Measurements from ENCODE around the gene CLTB.

CLTB gene

DNA sequence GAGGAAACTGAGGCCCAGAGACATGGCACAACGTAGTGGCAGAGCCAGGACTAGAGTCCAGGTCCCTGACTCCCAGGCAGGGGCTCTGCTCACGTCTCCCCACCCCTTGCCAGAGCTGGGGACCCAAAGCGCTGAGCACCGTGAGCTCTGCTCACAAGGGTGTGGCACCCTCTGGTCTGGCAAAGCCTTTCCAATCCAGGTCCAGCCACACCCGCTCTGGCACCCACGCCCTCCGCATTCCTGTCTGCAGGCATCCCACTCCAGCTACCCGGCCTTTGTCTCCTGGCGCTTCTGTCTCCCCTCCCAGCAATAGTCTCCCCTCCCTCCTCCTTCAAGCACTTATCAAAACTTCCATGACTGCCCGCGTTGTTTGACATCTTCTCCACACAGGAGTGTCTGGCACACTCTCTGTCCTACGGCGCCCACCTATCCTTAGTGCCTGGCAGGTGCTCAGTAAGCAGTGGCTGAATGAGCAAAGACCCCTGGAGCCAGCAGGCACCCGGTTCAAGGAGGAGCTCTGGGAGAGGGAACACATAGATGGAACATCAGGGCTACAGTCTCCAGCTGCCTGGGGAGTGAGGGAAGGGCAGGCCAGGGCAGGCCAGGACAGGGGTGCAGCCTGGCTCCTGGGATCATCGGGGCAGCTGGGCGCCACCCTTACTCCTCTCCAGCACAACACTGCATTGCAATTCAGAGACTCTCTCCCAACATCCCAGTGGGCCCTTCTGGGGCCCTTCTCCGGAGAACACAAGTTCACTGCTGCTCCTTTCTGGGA, 15.8 kb downstream of the CLTB start:
- no peak for TF ChIP-seq TCF12 (IDR thresholded peaks at IDR 0.05; ENCODE audit: low read depth)
- no peak for TF ChIP-seq YY1 (IDR thresholded peaks at IDR 0.05; ENCODE audit: low read depth)
- TF ChIP-seq, protein P1, sequence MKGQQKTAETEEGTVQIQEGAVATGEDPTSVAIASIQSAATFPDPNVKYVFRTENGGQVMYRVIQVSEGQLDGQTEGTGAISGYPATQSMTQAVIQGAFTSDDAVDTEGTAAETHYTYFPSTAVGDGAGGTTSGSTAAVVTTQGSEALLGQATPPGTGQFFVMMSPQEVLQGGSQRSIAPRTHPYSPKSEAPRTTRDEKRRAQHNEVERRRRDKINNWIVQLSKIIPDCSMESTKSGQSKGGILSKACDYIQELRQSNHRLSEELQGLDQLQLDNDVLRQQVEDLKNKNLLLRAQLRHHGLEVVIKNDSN (IDR thresholded peaks at IDR 0.05), result no peak
- TF ChIP-seq TEAD4 (IDR thresholded peaks at IDR 0.05), result peak; percentile 40
- TF ChIP-seq RAD21 (IDR thresholded peaks at IDR 0.05; ENCODE audit: low read depth), result no peak

- TF ChIP-seq EGR1 (IDR thresholded peaks at IDR 0.05) (no peak), CEBPB (IDR thresholded peaks at IDR 0.05) (no peak), CREB1 (IDR thresholded peaks at IDR 0.05; ENCODE audit: low read depth) (no peak), REST (IDR thresholded peaks at IDR 0.05; ENCODE audit: low read depth) (no peak), TCF12 (IDR thresholded peaks at IDR 0.05; ENCODE audit: low read depth) (no peak), MAX (IDR thresholded peaks at IDR 0.05) (no peak), EP300 (IDR thresholded peaks at IDR 0.05; ENCODE audit: borderline replicate concordance) (no peak)
Measured at GRCh38 chr5:176397736-176398420, 18.5 kb downstream of the CLTB start.

- TF ChIP-seq CREB1 (IDR thresholded peaks at IDR 0.05; ENCODE audit: low read depth) (no peak), CEBPB (IDR thresholded peaks at IDR 0.05) (no peak), RAD21 (IDR thresholded peaks at IDR 0.05; ENCODE audit: low read depth) (no peak), REST (IDR thresholded peaks at IDR 0.05; ENCODE audit: low read depth) (no peak), MAX (IDR thresholded peaks at IDR 0.05) (no peak), ZBTB7A (IDR thresholded peaks at IDR 0.05; ENCODE audit: low read depth) (no peak)
Measured at GRCh38 chr5:176396330-176396729, 20.0 kb downstream of the CLTB start.

- TF ChIP-seq YY1 (IDR thresholded peaks at IDR 0.05; ENCODE audit: low read depth), result no peak
- TF ChIP-seq RAD21 (IDR thresholded peaks at IDR 0.05; ENCODE audit: low read depth), result no peak
- TF ChIP-seq, protein P1 (IDR thresholded peaks at IDR 0.05), result no peak
- TF ChIP-seq TAF1 (IDR thresholded peaks at IDR 0.05; ENCODE audit: low read depth), result no peak
- no peak for TF ChIP-seq FOXM1 (IDR thresholded peaks at IDR 0.05; ENCODE audit: borderline replicate concordance, low read depth)
- TF ChIP-seq ZBTB7A (IDR thresholded peaks at IDR 0.05; ENCODE audit: low read depth), result no peak
- no peak for TF ChIP-seq MAX (IDR thresholded peaks at IDR 0.05)
- TF ChIP-seq TEAD4 (IDR thresholded peaks at IDR 0.05), result no peak
Measured at GRCh38 chr5:176394881-176395675, 21.3 kb downstream of the CLTB start.

- no peak for TF ChIP-seq CREB1 (IDR thresholded peaks at IDR 0.05; ENCODE audit: low read depth)
Measured at GRCh38 chr5:176394096-176394495, 22.2 kb downstream of the CLTB start.

DNA sequence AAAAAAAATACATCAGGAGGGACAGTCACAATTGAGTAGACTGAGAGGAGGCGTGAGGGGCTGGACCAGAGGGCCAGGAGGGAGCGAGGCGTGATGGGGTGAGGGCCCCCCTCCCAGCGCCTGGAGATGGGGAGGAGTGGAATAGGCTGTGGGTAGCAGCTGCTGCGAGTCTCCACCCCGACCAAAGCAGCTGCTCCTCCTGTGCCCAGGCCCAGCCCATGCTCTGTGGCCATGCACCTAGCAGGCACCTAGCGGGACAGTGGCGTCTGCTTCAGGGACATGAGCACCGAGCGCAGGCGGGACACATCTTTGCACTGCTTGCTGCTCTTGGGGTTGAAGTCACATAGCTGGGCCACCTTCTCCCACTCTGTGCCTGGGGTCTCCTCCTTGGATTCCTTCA, 23.8 kb downstream of the CLTB start:
- TF ChIP-seq CEBPB (IDR thresholded peaks at IDR 0.05) (no peak), TAF1 (IDR thresholded peaks at IDR 0.05; ENCODE audit: low read depth) (no peak), FOXM1 (IDR thresholded peaks at IDR 0.05; ENCODE audit: borderline replicate concordance, low read depth) (no peak), CREB1 (IDR thresholded peaks at IDR 0.05; ENCODE audit: low read depth) (no peak), ZBTB7A (IDR thresholded peaks at IDR 0.05; ENCODE audit: low read depth) (no peak), YY1 (IDR thresholded peaks at IDR 0.05; ENCODE audit: low read depth) (no peak), REST (IDR thresholded peaks at IDR 0.05; ENCODE audit: low read depth) (no peak), TEAD4 (IDR thresholded peaks at IDR 0.05) (no peak), EP300 (IDR thresholded peaks at IDR 0.05; ENCODE audit: borderline replicate concordance) (no peak), TCF12 (IDR thresholded peaks at IDR 0.05; ENCODE audit: low read depth) (no peak), NFIC (IDR thresholded peaks at IDR 0.05) (no peak), RAD21 (IDR thresholded peaks at IDR 0.05; ENCODE audit: low read depth) (no peak), EGR1 (IDR thresholded peaks at IDR 0.05) (no peak), MAX (IDR thresholded peaks at IDR 0.05) (no peak)
- TF ChIP-seq, protein P1 (IDR thresholded peaks at IDR 0.05), result no peak
